ENCODE results near the gene SLC35E2B. TPM values are rescaled to one million over a fixed set of nuclear protein-coding genes. Genes with fewer than 3 reads are reported as not detected.

The SLC35E2B gene
- total and polyA plus RNA-seq, 2 of the 13 experiments (the other 11 are each of a cell fraction or from before 2014, with no cell fraction given), result 14.1 to 19.7 TPM

DNA sequence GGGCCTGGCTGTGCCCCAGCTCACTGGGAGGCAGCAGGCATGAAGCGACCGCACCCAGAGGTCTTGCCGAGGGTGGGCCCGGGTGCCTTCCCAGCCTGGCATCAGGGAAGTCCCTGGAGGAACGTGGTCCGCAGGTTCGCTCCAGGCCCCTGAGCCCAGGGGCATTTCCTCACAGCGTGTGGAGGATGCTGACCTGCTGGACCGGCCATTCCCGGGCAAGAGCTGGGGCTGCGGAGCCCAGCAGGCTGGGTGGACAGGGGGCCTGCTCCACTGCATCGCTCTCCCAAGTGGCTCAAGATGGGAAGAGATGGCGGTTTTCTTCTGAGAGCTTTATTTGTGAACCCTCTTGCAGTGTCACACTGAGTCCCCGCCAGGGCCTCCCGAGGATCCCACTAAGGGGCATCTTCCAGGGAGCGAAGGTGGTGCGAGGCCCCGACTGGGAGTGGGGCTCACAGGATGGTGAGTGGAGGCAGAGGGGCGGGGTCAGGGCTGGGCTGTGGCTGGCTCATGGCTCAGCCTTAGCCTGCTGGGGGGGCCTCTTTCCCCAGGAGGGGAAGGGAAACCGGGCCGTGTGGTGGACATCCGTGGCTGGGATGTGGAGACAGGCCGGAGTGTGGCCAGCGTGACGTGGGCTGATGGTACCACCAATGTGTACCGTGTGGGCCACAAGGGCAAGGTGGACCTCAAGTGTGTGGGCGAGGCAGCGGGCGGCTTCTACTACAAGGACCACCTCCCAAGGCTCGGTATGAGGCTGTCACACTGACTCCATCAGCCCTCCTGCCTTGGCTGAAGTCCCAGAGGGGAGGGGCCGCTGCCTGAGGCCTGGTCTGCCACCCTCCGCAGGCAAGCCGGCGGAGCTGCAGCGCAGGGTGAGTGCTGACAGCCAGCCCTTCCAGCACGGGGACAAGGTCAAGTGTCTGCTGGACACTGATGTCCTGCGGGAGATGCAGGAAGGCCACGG, 67.9 kb downstream of the SLC35E2B start:
- POLR2A ChIA-PET, result no interaction called here
- CTCF ChIA-PET (ENCODE audit: low intra/inter-chr PET ratio, low total read pairs), result no interaction called here
- DNase-seq (ENCODE audit: low spot score) (no peak), ATAC-seq (no peak), FAIRE-seq (no peak)
- TF ChIP-seq ZNF777 (CRISPR knock-in tag; IDR thresholded peaks at IDR 0.05) (no peak), ZNF12 (CRISPR knock-in tag; IDR thresholded peaks at IDR 0.05) (no peak), MYC (CRISPR knock-in tag; IDR thresholded peaks at IDR 0.05; ENCODE audit: borderline replicate concordance) (no peak), ZNF7 (CRISPR knock-in tag; IDR thresholded peaks at IDR 0.05) (no peak), ZNF33A (CRISPR knock-in tag; IDR thresholded peaks at IDR 0.05; ENCODE audit: borderline replicate concordance) (no peak), ZNF672 (CRISPR knock-in tag; IDR thresholded peaks at IDR 0.05) (no peak), ZNF230 (CRISPR knock-in tag; IDR thresholded peaks at IDR 0.05) (no peak), ZSCAN12 (CRISPR knock-in tag; IDR thresholded peaks at IDR 0.05) (no peak)
- TF ChIP-seq, protein P1, sequence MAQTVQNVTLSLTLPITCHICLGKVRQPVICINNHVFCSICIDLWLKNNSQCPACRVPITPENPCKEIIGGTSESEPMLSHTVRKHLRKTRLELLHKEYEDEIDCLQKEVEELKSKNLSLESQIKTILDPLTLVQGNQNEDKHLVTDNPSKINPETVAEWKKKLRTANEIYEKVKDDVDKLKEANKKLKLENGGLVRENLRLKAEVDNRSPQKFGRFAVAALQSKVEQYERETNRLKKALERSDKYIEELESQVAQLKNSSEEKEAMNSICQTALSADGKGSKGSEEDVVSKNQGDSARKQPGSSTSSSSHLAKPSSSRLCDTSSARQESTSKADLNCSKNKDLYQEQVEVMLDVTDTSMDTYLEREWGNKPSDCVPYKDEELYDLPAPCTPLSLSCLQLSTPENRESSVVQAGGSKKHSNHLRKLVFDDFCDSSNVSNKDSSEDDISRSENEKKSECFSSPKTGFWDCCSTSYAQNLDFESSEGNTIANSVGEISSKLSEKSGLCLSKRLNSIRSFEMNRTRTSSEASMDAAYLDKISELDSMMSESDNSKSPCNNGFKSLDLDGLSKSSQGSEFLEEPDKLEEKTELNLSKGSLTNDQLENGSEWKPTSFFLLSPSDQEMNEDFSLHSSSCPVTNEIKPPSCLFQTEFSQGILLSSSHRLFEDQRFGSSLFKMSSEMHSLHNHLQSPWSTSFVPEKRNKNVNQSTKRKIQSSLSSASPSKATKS (CRISPR knock-in tag; IDR thresholded peaks at IDR 0.05), result no peak
- TF ChIP-seq, protein P2, sequence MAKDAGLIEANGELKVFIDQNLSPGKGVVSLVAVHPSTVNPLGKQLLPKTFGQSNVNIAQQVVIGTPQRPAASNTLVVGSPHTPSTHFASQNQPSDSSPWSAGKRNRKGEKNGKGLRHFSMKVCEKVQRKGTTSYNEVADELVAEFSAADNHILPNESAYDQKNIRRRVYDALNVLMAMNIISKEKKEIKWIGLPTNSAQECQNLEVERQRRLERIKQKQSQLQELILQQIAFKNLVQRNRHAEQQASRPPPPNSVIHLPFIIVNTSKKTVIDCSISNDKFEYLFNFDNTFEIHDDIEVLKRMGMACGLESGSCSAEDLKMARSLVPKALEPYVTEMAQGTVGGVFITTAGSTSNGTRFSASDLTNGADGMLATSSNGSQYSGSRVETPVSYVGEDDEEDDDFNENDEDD (CRISPR knock-in tag; IDR thresholded peaks at IDR 0.05; ENCODE audit: borderline replicate concordance), result no peak
- TF ChIP-seq, protein P3, sequence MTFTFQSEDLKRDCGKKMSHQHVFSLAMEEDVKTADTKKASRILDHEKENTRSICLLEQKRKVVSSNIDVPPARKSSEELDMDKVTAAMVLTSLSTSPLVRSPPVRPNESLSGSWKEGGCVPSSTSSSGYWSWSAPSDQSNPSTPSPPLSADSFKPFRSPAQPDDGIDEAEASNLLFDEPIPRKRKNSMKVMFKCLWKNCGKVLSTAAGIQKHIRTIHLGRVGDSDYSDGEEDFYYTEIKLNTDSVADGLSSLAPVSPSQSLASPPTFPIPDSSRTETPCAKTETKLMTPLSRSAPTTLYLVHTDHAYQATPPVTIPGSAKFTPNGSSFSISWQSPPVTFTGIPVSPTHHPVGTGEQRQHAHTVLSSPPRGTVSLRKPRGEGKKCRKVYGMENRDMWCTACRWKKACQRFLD (CRISPR knock-in tag; IDR thresholded peaks at IDR 0.05; ENCODE audit: borderline replicate concordance), result no peak
- TF ChIP-seq, protein P4, sequence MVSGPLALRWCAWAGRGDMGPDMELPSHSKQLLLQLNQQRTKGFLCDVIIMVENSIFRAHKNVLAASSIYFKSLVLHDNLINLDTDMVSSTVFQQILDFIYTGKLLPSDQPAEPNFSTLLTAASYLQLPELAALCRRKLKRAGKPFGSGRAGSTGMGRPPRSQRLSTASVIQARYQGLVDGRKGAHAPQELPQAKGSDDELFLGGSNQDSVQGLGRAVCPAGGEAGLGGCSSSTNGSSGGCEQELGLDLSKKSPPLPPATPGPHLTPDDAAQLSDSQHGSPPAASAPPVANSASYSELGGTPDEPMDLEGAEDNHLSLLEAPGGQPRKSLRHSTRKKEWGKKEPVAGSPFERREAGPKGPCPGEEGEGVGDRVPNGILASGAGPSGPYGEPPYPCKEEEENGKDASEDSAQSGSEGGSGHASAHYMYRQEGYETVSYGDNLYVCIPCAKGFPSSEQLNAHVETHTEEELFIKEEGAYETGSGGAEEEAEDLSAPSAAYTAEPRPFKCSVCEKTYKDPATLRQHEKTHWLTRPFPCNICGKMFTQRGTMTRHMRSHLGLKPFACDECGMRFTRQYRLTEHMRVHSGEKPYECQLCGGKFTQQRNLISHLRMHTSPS (CRISPR knock-in tag; IDR thresholded peaks at IDR 0.05; ENCODE audit: low read depth), result no peak
- in situ Hi-C loops (cut with HindIII; ENCODE audit: extremely low pct_ligation_motif_present, low pct_unique_long_range_greater_than_20kb) (no loop called here), intact Hi-C loops (cut with micrococcal nuclease; ENCODE audit: unreplicated experiment) (no loop called here)
- BruUV-seq (replicated peaks), result no TSS peak
- Histone ChIP-seq H3K27ac (ENCODE audit: extremely low read length, insufficient read depth, low read length) (no peak overlapping the region), H3K79me2 (ENCODE audit: insufficient read depth, low read length) (no peaks in the 10 kb centered on the region), H3K4me1 (ENCODE audit: insufficient read depth, low read length) (no peaks in the 10 kb centered on the region), H4K20me1 (ENCODE audit: insufficient read depth, low read length) (no peaks in the 10 kb centered on the region), H2AFZ (ENCODE audit: low read length) (no peak overlapping the region), H3K9ac (ENCODE audit: insufficient read depth, low read depth, low read length) (no peak overlapping the region), H3K4me3 (replicated peaks in 1 of 3; ENCODE audit: insufficient read depth in 1 of 3, low read depth in 2 of 3, low read length in 3 of 3) (no peak overlapping the region), H3K4me2 (ENCODE audit: low read depth, low read length) (no peak overlapping the region), H3K36me3 (replicated peaks in 1 of 2; ENCODE audit: control insufficient read depth in 1 of 2, insufficient read depth in 2 of 2, low read length in 2 of 2) (peaks cover 0 to 2% of the 10 kb centered on the region in 2 experiments; a peak in 1 of 5 replicates), H3K9me3 (ENCODE audit: low read length) (no peaks in the 10 kb centered on the region), H3K27me3 (ENCODE audit: control insufficient read depth in 1 of 2, insufficient read depth in 2 of 2, low read length in 2 of 2) (no peaks in the 10 kb centered on the region)
- WGBS (ENCODE audit: low lambda C conversion rate), result 94% methylated on average over 6 of the region's 38 CpGs

Data from HepG2 (cell line).